Mesendoderm (in vitro differentiated cells): Measurements from ENCODE around the gene NRG3.

Experiments
- DNase-seq: peaks from one replicate; pipeline ENCODE4 v3.0.0; 2013
- H2AK5ac ChIP-seq: 2 replicates; pipeline ENCODE4 v1.6.1; 2013; ENCODE audit warnings: low read length, inconsistent platforms
- H2BK120ac ChIP-seq: 2 replicates; pipeline ENCODE4 v1.6.1; 2013; ENCODE audit warnings: low read depth, mild to moderate bottlenecking, low read length, moderate library complexity, mixed read lengths
- H2BK15ac ChIP-seq: replicated peaks from 2 replicates; pipeline ENCODE4 v1.6.1; 2013; ENCODE audit warnings: low read depth, mild to moderate bottlenecking, moderate library complexity
- H2BK5ac ChIP-seq: 2 replicates; pipeline ENCODE4 v1.6.1; 2013; ENCODE audit warnings: low read length, inconsistent platforms
- H3K18ac ChIP-seq: 2 replicates; pipeline ENCODE4 v1.6.1; 2013; ENCODE audit warnings: mild to moderate bottlenecking, low read length, mixed read lengths
- H3K23ac ChIP-seq: one replicate; pipeline ENCODE4 v1.6.1; 2013; ENCODE audit warnings: low read length
- H3K27ac ChIP-seq: 2 replicates; pipeline ENCODE4 v1.5.1; 2013; ENCODE audit warnings: low read depth, mild to moderate bottlenecking, inconsistent platforms, low read length, moderate library complexity
- H3K27me3 ChIP-seq: 2 replicates; pipeline ENCODE4 v1.6.1; 2013; ENCODE audit warnings: low read length, control low read depth, mild to moderate bottlenecking, inconsistent platforms; ENCODE audit not compliant: insufficient read depth, poor library complexity
- H3K36me3 ChIP-seq: 2 replicates; pipeline ENCODE4 v1.6.1; 2013; ENCODE audit warnings: low read length, inconsistent platforms; ENCODE audit not compliant: control insufficient read depth, insufficient read depth
- H3K4ac ChIP-seq: one replicate; pipeline ENCODE4 v1.6.1; 2013; ENCODE audit warnings: low read depth, mild to moderate bottlenecking, low read length, moderate library complexity
- H3K4me1 ChIP-seq: 2 replicates; pipeline ENCODE4 v1.6.1; 2013; ENCODE audit warnings: low read depth, low read length, inconsistent platforms; ENCODE audit not compliant: control insufficient read depth
- H3K4me2 ChIP-seq: 2 replicates; pipeline ENCODE4 v1.6.1; 2013; ENCODE audit warnings: low read length
- H3K4me3 ChIP-seq: 2 replicates; pipeline ENCODE4 v1.5.1; 2013; ENCODE audit warnings: mild to moderate bottlenecking, low read length
- H3K56ac ChIP-seq: one replicate; pipeline ENCODE4 v1.6.1; 2013; ENCODE audit warnings: low read length
- H3K79me1 ChIP-seq: 2 replicates; pipeline ENCODE4 v1.6.1; 2013; ENCODE audit warnings: low read length, inconsistent platforms
- H3K79me2 ChIP-seq: 2 replicates; pipeline ENCODE4 v1.6.1; 2013; ENCODE audit warnings: mild to moderate bottlenecking, low read length; ENCODE audit not compliant: control insufficient read depth, insufficient read depth
- H3K9ac ChIP-seq: 2 replicates; pipeline ENCODE4 v1.6.1; 2013; ENCODE audit warnings: low read length, inconsistent platforms
- H4K5ac ChIP-seq: one replicate; pipeline ENCODE4 v1.6.1; 2013; ENCODE audit warnings: low read length
- H4K8ac ChIP-seq: one replicate; pipeline ENCODE4 v1.6.1; 2013; ENCODE audit warnings: low read depth, mild to moderate bottlenecking, control low read depth, low read length, moderate library complexity
- WGBS: extraction: QIAGEN DNeasy Blood & Tissue Kit; methylation state at CpG from one replicate; pipeline ENCODE4 v1.1.7; 2013; ENCODE audit warnings: low lambda C conversion rate, missing lambda C conversion rate; ENCODE audit not compliant: insufficient coverage; ENCODE audit errors: extremely low coverage; 5-methylcytosine and 5-hydroxymethylcytosine counted together

The NRG3 gene

DNA sequence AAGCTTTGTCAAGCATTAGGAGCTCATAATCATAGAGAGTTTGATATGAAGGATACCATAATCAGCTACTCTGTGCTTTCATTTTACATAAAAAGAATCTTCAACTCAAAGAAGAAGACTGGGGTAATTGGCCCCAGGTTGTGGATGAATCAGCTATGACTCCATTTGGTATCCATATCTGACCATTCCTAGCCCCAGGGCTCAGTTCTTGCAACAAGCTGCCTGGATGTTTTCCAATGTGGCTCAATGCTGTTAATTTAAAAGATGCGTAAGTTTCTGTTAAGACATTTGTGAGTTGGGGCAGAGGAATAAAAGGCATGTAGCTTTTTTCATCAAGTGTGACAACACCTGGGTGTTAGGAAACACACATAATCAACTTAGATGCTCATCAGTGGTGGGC lies 951.1 kb downstream of the NRG3 start:
- Histone ChIP-seq H3K56ac (no peak overlapping the region), H2AK5ac (no peak overlapping the region), H3K18ac (no peak overlapping the region), H3K79me2 (no peaks in the 10 kb centered on the region), H3K4me1 (peaks cover 6% of the 10 kb centered on the region), H3K4ac (no peak overlapping the region), H2BK5ac (no peak overlapping the region), H4K8ac (no peak overlapping the region), H3K23ac (no peak overlapping the region), H3K27ac (no peak overlapping the region), H2BK120ac (no peak overlapping the region), H2BK15ac (no peak overlapping the region), H3K9ac (no peak overlapping the region), H3K27me3 (no peaks in the 10 kb centered on the region), H3K4me3 (no peak overlapping the region), H3K36me3 (no peaks in the 10 kb centered on the region), H4K5ac (no peak overlapping the region), H3K4me2 (no peak overlapping the region), H3K79me1 (no peaks in the 10 kb centered on the region)
- WGBS = no CpG with 5 or more reads among the region's 1 CpG
- no peak for DNase-seq

DNA sequence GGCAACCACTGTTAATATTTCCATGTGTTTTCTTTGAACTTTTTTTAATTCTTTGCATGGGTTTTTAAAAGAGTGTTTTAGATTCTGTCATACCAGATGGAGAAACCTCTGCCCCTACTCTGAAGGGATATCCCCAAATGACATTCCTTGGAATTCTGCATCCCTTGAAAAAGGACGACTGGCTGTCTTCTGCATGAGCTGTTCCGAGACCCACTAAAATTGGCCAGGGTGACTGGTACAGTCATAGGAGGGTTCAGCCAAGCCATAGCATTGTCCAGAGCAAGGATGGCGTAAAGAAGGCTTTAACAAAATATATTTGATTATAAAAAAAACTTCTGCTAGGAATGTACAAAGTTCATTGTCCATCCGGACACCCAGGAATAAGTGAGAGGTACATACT lies 952.9 kb downstream of the NRG3 start:
- H3K9ac ChIP-seq = no peak overlapping the region
- H3K18ac ChIP-seq = no peak overlapping the region
- H3K4me3 ChIP-seq = no peak overlapping the region
- WGBS = no CpG with 5 or more reads among the region's 4 CpGs
- no peak overlapping the region for H4K8ac ChIP-seq
- H3K4me2 ChIP-seq = no peak overlapping the region
- no peak overlapping the region for H4K5ac ChIP-seq
- H3K23ac ChIP-seq = no peak overlapping the region
- H3K79me1 ChIP-seq = no peaks in the 10 kb centered on the region
- H3K56ac ChIP-seq = no peak overlapping the region
- H3K4ac ChIP-seq = no peak overlapping the region
- no peaks in the 10 kb centered on the region for H3K36me3 ChIP-seq
- no peak overlapping the region for H2BK120ac ChIP-seq
- DNase-seq = no peak
- no peaks in the 10 kb centered on the region for H3K27me3 ChIP-seq
- H2AK5ac ChIP-seq = no peak overlapping the region
- H2BK15ac ChIP-seq = no peak overlapping the region
- H3K79me2 ChIP-seq = no peaks in the 10 kb centered on the region
- H3K4me1 ChIP-seq = peaks cover 4% of the 10 kb centered on the region
- H3K27ac ChIP-seq = no peak overlapping the region
- no peak overlapping the region for H2BK5ac ChIP-seq

- Histone ChIP-seq H2BK15ac (no peak overlapping the region), H2AK5ac (no peak overlapping the region), H3K4ac (no peak overlapping the region), H3K27me3 (no peaks in the 10 kb centered on the region), H3K79me2 (no peaks in the 10 kb centered on the region), H3K4me3 (no peak overlapping the region), H4K5ac (no peak overlapping the region), H3K4me2 (no peak overlapping the region), H3K56ac (no peak overlapping the region), H3K36me3 (no peaks in the 10 kb centered on the region), H3K4me1 (no peaks in the 10 kb centered on the region), H3K18ac (no peak overlapping the region), H3K23ac (no peak overlapping the region), H3K79me1 (no peaks in the 10 kb centered on the region), H3K9ac (no peak overlapping the region), H2BK120ac (no peak overlapping the region), H2BK5ac (no peak overlapping the region), H3K27ac (no peak overlapping the region), H4K8ac (no peak overlapping the region)
- no peak for DNase-seq
- WGBS = no CpG with 5 or more reads among the region's 3 CpGs
Observed at GRCh38 chr10:82847242-82847641, 972.2 kb downstream of the NRG3 start.

DNA sequence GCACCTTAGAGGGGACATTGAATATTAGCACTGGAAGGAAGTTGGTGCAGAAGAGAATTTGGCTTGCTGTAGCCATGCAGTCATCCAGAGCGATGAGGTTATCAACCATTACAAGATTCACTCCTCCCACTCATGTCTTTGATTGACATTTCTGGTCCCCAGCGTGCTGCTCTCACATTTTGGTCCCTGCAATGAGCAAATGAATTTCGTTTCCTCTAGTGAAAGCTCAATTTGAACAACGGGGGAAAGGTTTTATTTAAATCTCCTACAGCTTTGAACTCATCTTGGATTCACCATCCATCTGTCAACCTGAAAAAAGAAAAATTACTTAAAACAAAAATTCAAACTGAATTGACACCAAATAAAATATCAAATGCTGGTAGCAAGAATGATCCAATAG lies 975.2 kb downstream of the NRG3 start:
- no peak overlapping the region for H3K27ac ChIP-seq
- no peak overlapping the region for H4K5ac ChIP-seq
- H3K4me1 ChIP-seq = no peaks in the 10 kb centered on the region
- no peaks in the 10 kb centered on the region for H3K36me3 ChIP-seq
- H2BK120ac ChIP-seq = no peak overlapping the region
- no peak overlapping the region for H3K23ac ChIP-seq
- no peak overlapping the region for H2BK5ac ChIP-seq
- no peaks in the 10 kb centered on the region for H3K79me1 ChIP-seq
- WGBS = no CpG with 5 or more reads among the region's 4 CpGs
- no peak overlapping the region for H3K4me2 ChIP-seq
- no peak overlapping the region for H4K8ac ChIP-seq
- H3K27me3 ChIP-seq = no peaks in the 10 kb centered on the region
- no peak overlapping the region for H3K56ac ChIP-seq
- DNase-seq = no peak
- H3K4me3 ChIP-seq = no peak overlapping the region
- H2AK5ac ChIP-seq = no peak overlapping the region
- no peak overlapping the region for H3K9ac ChIP-seq
- H3K79me2 ChIP-seq = no peaks in the 10 kb centered on the region
- no peak overlapping the region for H3K4ac ChIP-seq
- H3K18ac ChIP-seq = no peak overlapping the region
- no peak overlapping the region for H2BK15ac ChIP-seq

DNA sequence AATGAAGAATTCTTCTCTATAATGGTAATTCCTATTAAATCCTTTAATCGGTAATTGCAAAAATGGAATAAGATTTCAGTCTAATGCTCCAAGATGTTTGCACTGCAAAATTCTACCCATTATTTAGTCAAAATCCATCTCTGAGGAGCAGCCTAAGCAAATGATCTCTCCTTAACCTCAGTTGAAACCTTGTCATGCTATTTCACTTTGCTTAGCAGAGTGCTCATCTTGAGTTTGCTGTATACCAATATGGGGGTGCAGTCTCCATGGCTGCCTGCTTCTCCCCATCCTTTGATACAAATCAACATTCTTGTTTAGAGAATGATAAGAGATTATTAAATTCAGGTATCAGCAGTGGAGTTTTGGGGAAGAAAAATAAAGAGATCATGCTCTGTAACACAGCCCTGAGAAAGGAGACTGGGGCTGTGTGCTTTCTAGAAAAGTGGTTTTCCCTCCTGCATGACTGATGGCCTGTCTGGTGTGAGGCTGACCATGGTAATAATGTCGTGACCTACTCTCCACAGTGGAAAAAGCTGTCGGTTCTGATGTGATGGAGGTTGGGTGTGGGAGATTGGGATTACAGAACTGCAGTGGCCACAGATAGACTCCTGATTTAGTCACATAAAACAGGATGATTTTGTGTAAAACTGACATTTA lies 982.1 kb downstream of the NRG3 start:
- Histone ChIP-seq H3K23ac (no peak overlapping the region), H3K4ac (no peak overlapping the region), H3K4me3 (no peak overlapping the region), H4K8ac (no peak overlapping the region), H3K27me3 (no peaks in the 10 kb centered on the region), H4K5ac (no peak overlapping the region), H2AK5ac (no peak overlapping the region), H3K4me2 (no peak overlapping the region), H2BK15ac (no peak overlapping the region), H3K9ac (no peak overlapping the region), H3K18ac (no peak overlapping the region), H3K4me1 (no peaks in the 10 kb centered on the region), H2BK5ac (no peak overlapping the region), H3K79me1 (no peaks in the 10 kb centered on the region), H2BK120ac (no peak overlapping the region), H3K27ac (no peak overlapping the region), H3K56ac (no peak overlapping the region), H3K79me2 (no peaks in the 10 kb centered on the region), H3K36me3 (no peaks in the 10 kb centered on the region)
- no peak for DNase-seq
- WGBS = no CpG with 5 or more reads among the region's 3 CpGs

DNA sequence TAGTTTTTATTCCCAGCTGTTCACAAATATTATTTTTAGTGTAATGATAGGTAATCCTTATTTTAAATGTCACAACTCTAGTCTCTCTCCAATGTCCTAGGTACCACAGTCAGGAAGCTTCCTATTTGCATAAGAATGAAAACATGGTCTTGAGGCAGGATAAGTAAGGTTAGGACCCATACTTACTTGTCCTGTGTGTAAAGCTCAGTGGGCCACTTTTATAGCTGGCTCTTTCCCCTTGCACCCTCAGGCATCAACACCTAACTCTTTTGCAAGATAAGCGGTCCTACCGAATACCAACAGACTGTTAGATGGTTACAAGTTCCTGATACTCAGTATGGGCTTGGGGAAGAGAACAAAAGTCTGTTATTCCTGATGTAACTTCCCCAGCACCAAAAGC lies 986.9 kb downstream of the NRG3 start:
- Histone ChIP-seq H3K4me1 (no peaks in the 10 kb centered on the region), H3K79me2 (no peaks in the 10 kb centered on the region), H3K79me1 (no peaks in the 10 kb centered on the region), H3K4me2 (no peak overlapping the region), H3K9ac (no peak overlapping the region), H3K4ac (no peak overlapping the region), H3K27ac (no peak overlapping the region), H4K8ac (no peak overlapping the region), H3K56ac (no peak overlapping the region), H2BK5ac (no peak overlapping the region), H3K4me3 (no peak overlapping the region), H3K18ac (no peak overlapping the region), H2BK15ac (no peak overlapping the region), H4K5ac (no peak overlapping the region), H2BK120ac (no peak overlapping the region), H2AK5ac (no peak overlapping the region), H3K36me3 (no peaks in the 10 kb centered on the region), H3K23ac (no peak overlapping the region), H3K27me3 (no peaks in the 10 kb centered on the region)
- WGBS = no CpG with 5 or more reads among the region's 2 CpGs
- no peak for DNase-seq
